ENCODE data around the gene PPP2R3C.

DNA sequence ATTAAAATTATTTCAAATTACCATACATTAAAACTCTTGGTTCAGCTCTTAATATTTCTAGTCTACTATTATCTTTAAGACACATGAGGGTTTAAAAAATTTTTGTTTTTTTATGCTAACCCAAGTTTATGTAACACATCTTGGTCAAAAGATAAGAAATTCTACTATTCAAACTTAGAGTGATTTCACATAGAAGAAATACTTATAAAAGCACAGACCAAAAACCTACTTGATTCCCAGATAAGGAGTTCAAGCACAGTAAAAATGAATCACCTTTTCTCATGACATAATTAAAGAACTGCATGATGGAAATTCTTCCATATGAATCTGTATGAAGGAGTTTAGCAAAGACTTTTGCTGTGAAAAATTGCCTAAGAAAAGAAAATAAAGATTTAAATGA is 13.9 kb downstream of the PPP2R3C start:
- TF ChIP-seq CTCF (conservative IDR thresholded peaks at IDR 0.05; ENCODE audit: low read length): no peak
- no peak for TF ChIP-seq EZH2phosphoT487 (IDR thresholded peaks at IDR 0.05; ENCODE audit: borderline replicate concordance)

Data from Loucy (cell line).